ENCODE data around the gene CDH12. TPM values are rescaled to one million over a fixed set of nuclear protein-coding genes. Genes with fewer than 3 reads are reported as not detected.

Gene CDH12
- total RNA-seq, 1 donor from 2014 or later = not detected

DNA sequence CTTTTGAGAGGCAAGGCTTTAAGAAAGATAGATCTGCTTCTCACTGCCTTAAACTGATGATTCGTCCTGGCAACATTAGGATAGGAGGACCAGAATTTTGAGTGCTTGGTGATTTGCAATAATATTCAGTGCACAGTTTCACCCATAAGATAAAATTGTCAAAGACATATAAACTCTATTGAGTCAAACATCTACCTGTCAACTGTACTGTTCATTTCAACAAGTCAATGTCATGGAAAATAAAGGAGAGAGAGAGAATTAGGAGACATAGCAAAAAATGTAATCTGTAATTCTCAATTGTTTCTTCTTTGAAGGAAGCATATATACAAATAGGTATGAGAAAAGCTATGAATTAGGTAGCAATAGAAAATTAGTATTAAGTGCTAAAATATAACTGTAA is 237.2 kb downstream of the CDH12 start:
- no peaks in the 10 kb centered on the region for H3K36me3 ChIP-seq (ENCODE audit: insufficient read depth, low read length)
- H3K27me3 ChIP-seq (ENCODE audit: insufficient read depth, low read length) = no peaks in the 10 kb centered on the region
- DNase-seq (ENCODE audit: low read depth) (no peak), FAIRE-seq (no peak)
- Mint-ChIP-seq H3K27ac (ENCODE audit: unreplicated experiment) (no peak overlapping the region), H3K9me3 (ENCODE audit: unreplicated experiment) (no peaks in the 10 kb centered on the region), H3K4me3 (ENCODE audit: unreplicated experiment) (no peak overlapping the region), H3K27me3 (ENCODE audit: low read depth, unreplicated experiment) (no peaks in the 10 kb centered on the region), H3K36me3 (ENCODE audit: low read depth, unreplicated experiment) (no peaks in the 10 kb centered on the region), H3K4me1 (ENCODE audit: low read depth, unreplicated experiment) (no peaks in the 10 kb centered on the region)
- H3K4me2 ChIP-seq (ENCODE audit: low read length) = no peak overlapping the region
- H3K4me1 ChIP-seq (ENCODE audit: insufficient read depth, low read length) = no peaks in the 10 kb centered on the region
- H3K27ac ChIP-seq (ENCODE audit: low read depth, low read length) = no peak overlapping the region
- H4K20me1 ChIP-seq (ENCODE audit: insufficient read depth, low read length) = no peaks in the 10 kb centered on the region
- TF ChIP-seq, protein P1, sequence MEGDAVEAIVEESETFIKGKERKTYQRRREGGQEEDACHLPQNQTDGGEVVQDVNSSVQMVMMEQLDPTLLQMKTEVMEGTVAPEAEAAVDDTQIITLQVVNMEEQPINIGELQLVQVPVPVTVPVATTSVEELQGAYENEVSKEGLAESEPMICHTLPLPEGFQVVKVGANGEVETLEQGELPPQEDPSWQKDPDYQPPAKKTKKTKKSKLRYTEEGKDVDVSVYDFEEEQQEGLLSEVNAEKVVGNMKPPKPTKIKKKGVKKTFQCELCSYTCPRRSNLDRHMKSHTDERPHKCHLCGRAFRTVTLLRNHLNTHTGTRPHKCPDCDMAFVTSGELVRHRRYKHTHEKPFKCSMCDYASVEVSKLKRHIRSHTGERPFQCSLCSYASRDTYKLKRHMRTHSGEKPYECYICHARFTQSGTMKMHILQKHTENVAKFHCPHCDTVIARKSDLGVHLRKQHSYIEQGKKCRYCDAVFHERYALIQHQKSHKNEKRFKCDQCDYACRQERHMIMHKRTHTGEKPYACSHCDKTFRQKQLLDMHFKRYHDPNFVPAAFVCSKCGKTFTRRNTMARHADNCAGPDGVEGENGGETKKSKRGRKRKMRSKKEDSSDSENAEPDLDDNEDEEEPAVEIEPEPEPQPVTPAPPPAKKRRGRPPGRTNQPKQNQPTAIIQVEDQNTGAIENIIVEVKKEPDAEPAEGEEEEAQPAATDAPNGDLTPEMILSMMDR (IDR thresholded peaks at IDR 0.05; ENCODE audit: insufficient read depth, low read depth, low read length) = no peak
- TF ChIP-seq EZH2 (IDR thresholded peaks at IDR 0.05; ENCODE audit: insufficient read depth, low read length) = no peak
- no peak overlapping the region for H3K4me3 ChIP-seq (ENCODE audit: insufficient read depth, low read depth, low read length)
- no peak overlapping the region for H3K9ac ChIP-seq (ENCODE audit: low read length)
- no peak overlapping the region for H2AFZ ChIP-seq (ENCODE audit: low read depth, low read length)
- H3K79me2 ChIP-seq (ENCODE audit: insufficient read depth, low read length) = no peaks in the 10 kb centered on the region
- H3K9me3 ChIP-seq (ENCODE audit: insufficient read depth, low read depth, low read length) = no peaks in the 10 kb centered on the region

DNA sequence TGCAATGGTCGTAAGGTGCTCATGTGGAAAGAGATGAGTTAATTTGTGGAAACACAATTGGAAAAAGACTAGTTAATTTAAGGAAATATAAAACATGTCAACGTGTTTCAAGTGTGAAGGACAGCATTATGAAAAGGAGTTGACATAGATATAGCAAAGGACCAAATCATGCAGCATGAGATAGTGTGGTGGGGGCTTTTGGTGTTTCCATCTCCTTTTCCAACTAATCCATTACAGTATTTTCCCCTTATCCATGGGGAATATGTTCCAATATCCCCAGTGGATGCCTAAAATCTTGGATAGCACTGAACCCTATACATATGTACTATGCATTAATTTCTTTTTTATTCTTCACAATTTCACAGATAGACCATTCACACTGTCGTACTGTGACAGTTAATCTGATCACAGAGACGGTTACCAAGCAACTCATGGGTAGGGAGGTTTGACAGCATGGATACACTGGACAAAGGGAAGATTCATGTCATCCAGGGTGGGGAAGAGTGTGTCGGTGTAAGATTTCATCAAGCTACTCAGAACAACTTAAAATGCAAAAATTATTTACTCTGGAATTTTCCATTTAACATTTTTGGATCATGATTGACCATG is 238.6 kb downstream of the CDH12 start:
- H3K36me3 ChIP-seq (ENCODE audit: insufficient read depth, low read length) = no peaks in the 10 kb centered on the region
- H3K27ac ChIP-seq (ENCODE audit: low read depth, low read length) = no peak overlapping the region
- H3K9me3 ChIP-seq (ENCODE audit: insufficient read depth, low read depth, low read length) = no peaks in the 10 kb centered on the region
- Mint-ChIP-seq H3K4me3 (ENCODE audit: unreplicated experiment) (no peak overlapping the region), H3K9me3 (ENCODE audit: unreplicated experiment) (no peaks in the 10 kb centered on the region), H3K27ac (ENCODE audit: unreplicated experiment) (no peak overlapping the region), H3K4me1 (ENCODE audit: low read depth, unreplicated experiment) (no peaks in the 10 kb centered on the region), H3K27me3 (ENCODE audit: low read depth, unreplicated experiment) (no peaks in the 10 kb centered on the region), H3K36me3 (ENCODE audit: low read depth, unreplicated experiment) (no peaks in the 10 kb centered on the region)
- no peaks in the 10 kb centered on the region for H4K20me1 ChIP-seq (ENCODE audit: insufficient read depth, low read length)
- TF ChIP-seq EZH2 (IDR thresholded peaks at IDR 0.05; ENCODE audit: insufficient read depth, low read length) = no peak
- TF ChIP-seq, protein P1 (IDR thresholded peaks at IDR 0.05; ENCODE audit: insufficient read depth, low read depth, low read length) = no peak
- H2AFZ ChIP-seq (ENCODE audit: low read depth, low read length) = no peak overlapping the region
- no peak overlapping the region for H3K4me2 ChIP-seq (ENCODE audit: low read length)
- FAIRE-seq = no peak
- no peaks in the 10 kb centered on the region for H3K4me1 ChIP-seq (ENCODE audit: insufficient read depth, low read length)
- no peaks in the 10 kb centered on the region for H3K79me2 ChIP-seq (ENCODE audit: insufficient read depth, low read length)
- H3K9ac ChIP-seq (ENCODE audit: low read length) = no peak overlapping the region
- H3K27me3 ChIP-seq (ENCODE audit: insufficient read depth, low read length) = no peaks in the 10 kb centered on the region
- DNase-seq (ENCODE audit: low read depth) = no peak
- no peak overlapping the region for H3K4me3 ChIP-seq (ENCODE audit: insufficient read depth, low read depth, low read length)

DNA sequence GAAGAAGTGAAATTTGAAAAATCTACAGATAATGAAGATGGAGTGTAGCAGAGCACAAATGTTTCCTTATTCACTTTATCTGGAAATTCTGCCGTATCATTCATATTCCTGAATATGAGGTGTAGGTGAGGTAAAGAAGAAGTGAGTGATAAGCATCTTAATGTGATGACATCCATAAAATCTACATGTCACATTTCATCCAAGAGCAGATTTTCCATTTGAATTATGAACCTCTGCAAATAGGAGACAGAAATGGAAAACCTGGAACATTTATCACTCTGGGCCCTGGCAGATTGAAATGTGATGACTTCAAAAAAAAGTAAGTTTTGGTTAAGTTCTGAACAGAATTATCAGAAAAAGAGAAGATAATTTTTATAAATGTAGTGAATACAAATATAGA is 240.2 kb downstream of the CDH12 start:
- FAIRE-seq = no peak
- H3K79me2 ChIP-seq (ENCODE audit: insufficient read depth, low read length) = no peaks in the 10 kb centered on the region
- no peak overlapping the region for H3K9ac ChIP-seq (ENCODE audit: low read length)

More for the DNA sequence above, 240.2 kb downstream of the CDH12 start:
- H3K9me3 ChIP-seq (ENCODE audit: insufficient read depth, low read depth, low read length) = no peaks in the 10 kb centered on the region
- H3K4me3 ChIP-seq (ENCODE audit: insufficient read depth, low read depth, low read length) = no peak overlapping the region
- no peak overlapping the region for H2AFZ ChIP-seq (ENCODE audit: low read depth, low read length)
- Mint-ChIP-seq H3K36me3 (ENCODE audit: low read depth, unreplicated experiment) (no peaks in the 10 kb centered on the region), H3K4me3 (ENCODE audit: unreplicated experiment) (no peak overlapping the region), H3K27ac (ENCODE audit: unreplicated experiment) (no peak overlapping the region), H3K27me3 (ENCODE audit: low read depth, unreplicated experiment) (no peaks in the 10 kb centered on the region), H3K4me1 (ENCODE audit: low read depth, unreplicated experiment) (no peaks in the 10 kb centered on the region), H3K9me3 (ENCODE audit: unreplicated experiment) (no peaks in the 10 kb centered on the region)
- no peak overlapping the region for H3K4me2 ChIP-seq (ENCODE audit: low read length)
- H4K20me1 ChIP-seq (ENCODE audit: insufficient read depth, low read length) = no peaks in the 10 kb centered on the region
- no peaks in the 10 kb centered on the region for H3K4me1 ChIP-seq (ENCODE audit: insufficient read depth, low read length)
- no peaks in the 10 kb centered on the region for H3K36me3 ChIP-seq (ENCODE audit: insufficient read depth, low read length)
- H3K27me3 ChIP-seq (ENCODE audit: insufficient read depth, low read length) = no peaks in the 10 kb centered on the region
- DNase-seq (ENCODE audit: low read depth) = no peak
- H3K27ac ChIP-seq (ENCODE audit: low read depth, low read length) = no peak overlapping the region
- TF ChIP-seq EZH2 (IDR thresholded peaks at IDR 0.05; ENCODE audit: insufficient read depth, low read length) = no peak
- TF ChIP-seq, protein P1 (IDR thresholded peaks at IDR 0.05; ENCODE audit: insufficient read depth, low read depth, low read length) = no peak
